Measurements from ENCODE around the gene DOCK10.
A peak's percentile ranks its signal among the peaks of the same experiment; 100 is the strongest.

Gene DOCK10

GRCh38 chr2:224892574-224893204 lies 149.6 kb downstream of the DOCK10 start:
- TF ChIP-seq CTCF (IDR thresholded peaks at IDR 0.05; ENCODE audit: insufficient read depth, low read depth, low read length, missing control alignments) = no peak
- DNase-seq (ENCODE audit: low read depth) = no peak
- no peak overlapping the region for H3K4me3 ChIP-seq (ENCODE audit: low read depth, low read length)

- DNase-seq (ENCODE audit: low read depth) = no peak
- H3K4me3 ChIP-seq (ENCODE audit: low read depth, low read length) = no peak overlapping the region
- no peak for TF ChIP-seq CTCF (IDR thresholded peaks at IDR 0.05; ENCODE audit: insufficient read depth, low read depth, low read length, missing control alignments)
These were observed 151.9 kb downstream of the DOCK10 start for GRCh38 chr2:224890372-224890771.

GRCh38 chr2:224887141-224887540 lies 155.1 kb downstream of the DOCK10 start:
- TF ChIP-seq CTCF (IDR thresholded peaks at IDR 0.05; ENCODE audit: insufficient read depth, low read depth, low read length, missing control alignments) = peak; percentile 21
- DNase-seq (ENCODE audit: low read depth) = peak; percentile 23
- H3K4me3 ChIP-seq (ENCODE audit: low read depth, low read length) = no peak overlapping the region

GRCh38 chr2:224885836-224886547 lies 156.3 kb downstream of the DOCK10 start:
- H3K4me3 ChIP-seq (ENCODE audit: low read depth, low read length) = no peak overlapping the region
- no peak for TF ChIP-seq CTCF (IDR thresholded peaks at IDR 0.05; ENCODE audit: insufficient read depth, low read depth, low read length, missing control alignments)
- peak; percentile 67 for DNase-seq (ENCODE audit: low read depth)

GRCh38 chr2:224885291-224885690 lies 157.0 kb downstream of the DOCK10 start:
- no peak for DNase-seq (ENCODE audit: low read depth)
- no peak overlapping the region for H3K4me3 ChIP-seq (ENCODE audit: low read depth, low read length)
- TF ChIP-seq CTCF (IDR thresholded peaks at IDR 0.05; ENCODE audit: insufficient read depth, low read depth, low read length, missing control alignments) = no peak

GRCh38 chr2:224884188-224884587 lies 158.1 kb downstream of the DOCK10 start:
- H3K4me3 ChIP-seq (ENCODE audit: low read depth, low read length) = no peak overlapping the region
- no peak for TF ChIP-seq CTCF (IDR thresholded peaks at IDR 0.05; ENCODE audit: insufficient read depth, low read depth, low read length, missing control alignments)
- no peak for DNase-seq (ENCODE audit: low read depth)
